Adrenal gland (tissue), 5 donors: Measurements from ENCODE around the gene UPP2.

Experiments
- CTCF ChIP-seq, 6 experiments: fragments of 450-650 bp in 4 of 6; fragments of 200-600 bp in 2 of 6; sonication (generic) in 1 of 6; IDR thresholded peaks; 1 replicate in 5 of 6; 2 replicates in 1 of 6; pipeline versions ENCODE4 v1.5.1 to v1.8.0; 2016 to 2021; ENCODE audit warnings: antibody characterized with exemption in 6 of 6, mild to moderate bottlenecking in 2 of 6, moderate library complexity in 1 of 6
- POLR2A ChIP-seq, 2 donors: fragments of 450-650 bp; IDR thresholded peaks; one replicate each; pipeline ENCODE4 v1.6.1; 2017; ENCODE audit warnings: antibody characterized with exemption in 2 of 2, mild to moderate bottlenecking in 2 of 2, moderate library complexity in 1 of 2
- donor health status: DM: no; HTN: no; CAD: no.

DNA sequence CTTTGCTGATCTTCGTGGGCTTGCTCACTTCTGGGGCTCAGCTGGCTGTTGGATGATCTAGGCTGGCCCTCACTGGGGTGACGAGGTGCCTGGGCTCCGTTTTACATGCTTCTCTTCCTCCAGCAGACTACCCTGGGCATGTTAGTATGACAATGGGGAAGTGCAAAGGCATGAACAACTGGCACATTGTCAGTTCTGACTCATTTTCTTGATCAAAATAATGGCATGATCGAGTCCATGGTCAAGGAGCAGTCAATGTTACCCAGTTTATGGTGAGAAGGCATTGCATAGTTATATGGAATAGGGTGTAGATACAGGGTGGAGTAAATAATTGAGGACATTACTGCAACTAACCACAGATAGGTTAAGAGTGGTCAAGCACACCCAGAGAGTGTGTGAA is 10.0 kb upstream of the UPP2 start:
- TF ChIP-seq POLR2A (IDR thresholded peaks at IDR 0.05) (no peak), CTCF (IDR thresholded peaks at IDR 0.05) (no peak)
